IPS DF 4.7 (cell line): Measurements from ENCODE around the gene RTL10.

Experiments used
- DNase-seq: peaks from one replicate; pipeline ENCODE4 v3.0.0-alpha.2; 2013; ENCODE audit warnings: low spot score; ENCODE audit errors: extremely low read depth

Gene RTL10

GRCh38 chr22:19854778-19855503 lies at the start of gene RTL10, which contains the start of gene GNB1L:
TSS of gene RTL10 (minus strand) at chr22:19854874. CDS start at chr22:19852261, 2,613 bp downstream.
TSS of gene GNB1L (minus strand) at chr22:19854874. CDS start at chr22:19821355, 33,519 bp downstream.
- DNase-seq: peak; percentile 62

- no peak for DNase-seq
Measured at GRCh38 chr22:19904174-19904856, 49.6 kb upstream of the RTL10 start.

GRCh38 chr22:19903513-19903912 lies 48.8 kb upstream of the RTL10 start:
- no peak for DNase-seq

GRCh38 chr22:19903031-19903430 lies 48.4 kb upstream of the RTL10 start:
- no peak for DNase-seq

GRCh38 chr22:19902245-19902715 lies 47.6 kb upstream of the RTL10 start:
- DNase-seq: no peak

- DNase-seq: no peak
Measured at GRCh38 chr22:19901577-19902244, 47.0 kb upstream of the RTL10 start.

- no peak for DNase-seq
Measured at GRCh38 chr22:19900707-19901436, 46.2 kb upstream of the RTL10 start.

- DNase-seq: no peak
Measured at GRCh38 chr22:19898831-19899567, 44.3 kb upstream of the RTL10 start.

GRCh38 chr22:19898145-19898544 lies 43.5 kb upstream of the RTL10 start:
- DNase-seq: no peak

- DNase-seq: no peak
Measured at GRCh38 chr22:19897726-19898125, 43.1 kb upstream of the RTL10 start.

GRCh38 chr22:19896665-19897355 lies 42.1 kb upstream of the RTL10 start:
- no peak for DNase-seq

- no peak for DNase-seq
Measured at GRCh38 chr22:19895160-19895849, 40.6 kb upstream of the RTL10 start.

- DNase-seq: no peak
Measured at GRCh38 chr22:19893363-19893762, 38.7 kb upstream of the RTL10 start.

- no peak for DNase-seq
Measured at GRCh38 chr22:19892925-19893324, 38.3 kb upstream of the RTL10 start.

GRCh38 chr22:19892257-19892879 lies 37.7 kb upstream of the RTL10 start:
- no peak for DNase-seq

- DNase-seq: peak; percentile 60
Measured at GRCh38 chr22:19891317-19892256, 36.9 kb upstream of the RTL10 start.

GRCh38 chr22:19890502-19891316 lies 36.0 kb upstream of the RTL10 start:
- no peak for DNase-seq
